HG03060 (cell line): ENCODE data around the gene RAD51B.

Experiments
- ATAC-seq: cut with Tn5 transposase; IDR thresholded peaks from one replicate; pipeline ENCODE4 v1.9.1; 2021; ENCODE audit warnings: low read depth, moderate number of reproducible peaks; ENCODE audit not compliant: unreplicated experiment

Gene RAD51B

DNA sequence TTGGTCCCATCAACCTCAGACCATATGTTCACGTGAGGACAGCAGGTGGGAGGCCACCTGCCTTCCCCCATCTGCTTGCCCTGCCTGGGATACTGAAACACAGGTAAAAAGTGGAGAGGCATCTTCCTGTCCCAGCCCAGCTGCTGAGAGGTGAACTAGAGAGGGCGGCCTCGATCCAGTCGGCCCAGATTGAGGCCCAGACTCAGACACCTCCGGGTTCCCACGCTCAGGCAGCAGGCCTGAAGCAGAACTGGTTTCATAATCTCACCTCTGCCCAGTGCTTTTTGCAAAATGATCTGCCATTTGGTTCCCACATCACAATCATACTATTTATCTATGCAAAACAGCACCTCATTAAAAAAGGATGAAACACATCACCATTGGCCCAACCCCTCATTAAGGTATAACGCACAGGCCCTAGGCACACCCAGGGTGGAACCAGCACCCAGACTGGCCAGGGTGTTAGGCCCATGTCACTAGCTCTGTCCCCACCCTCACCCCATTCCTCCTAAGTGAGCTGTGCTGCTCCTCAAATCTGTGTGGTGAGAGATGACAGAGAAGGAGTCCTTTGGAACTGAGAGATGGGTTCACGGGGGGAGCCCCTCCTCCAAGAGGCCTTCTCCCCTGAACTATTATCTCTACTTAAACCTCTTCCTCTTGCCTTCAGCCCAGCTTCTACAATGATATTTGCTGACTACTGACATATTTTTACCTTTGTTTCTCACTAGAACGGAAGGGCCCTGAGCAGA is 892.2 kb downstream of the RAD51B start:
- ATAC-seq: no peak

DNA sequence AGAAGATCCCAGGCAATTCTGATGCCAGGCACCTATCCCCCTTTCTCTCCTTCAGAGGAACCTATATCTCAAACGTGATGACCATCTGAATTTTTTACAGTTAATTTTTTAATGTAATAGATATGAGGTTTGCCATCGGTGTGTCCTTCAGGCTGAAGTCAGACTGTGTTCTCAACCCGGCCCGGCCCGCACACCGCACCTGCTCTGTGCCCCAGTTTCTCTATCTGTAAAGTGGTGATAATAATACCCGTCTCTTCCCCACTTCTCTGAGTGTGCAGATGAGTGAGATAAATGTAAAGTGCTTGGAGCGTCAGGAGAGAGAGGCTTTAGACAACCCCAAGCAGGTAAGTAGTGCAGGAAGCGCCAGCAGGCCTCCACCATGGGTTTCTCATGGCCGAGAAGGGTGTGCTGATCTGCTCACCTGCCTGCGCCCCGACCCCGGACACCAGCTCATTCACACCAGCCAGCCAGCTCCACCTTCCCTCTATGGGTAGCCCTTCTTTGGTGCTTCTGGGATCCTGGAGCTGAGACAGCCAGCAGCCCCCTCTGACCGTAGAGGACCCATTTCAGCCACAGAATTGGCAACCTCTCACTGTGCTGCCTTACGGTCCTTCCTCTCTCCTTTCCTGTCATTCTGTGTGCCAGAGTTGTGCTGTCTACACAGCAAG is 893.3 kb downstream of the RAD51B start:
- ATAC-seq: no peak

DNA sequence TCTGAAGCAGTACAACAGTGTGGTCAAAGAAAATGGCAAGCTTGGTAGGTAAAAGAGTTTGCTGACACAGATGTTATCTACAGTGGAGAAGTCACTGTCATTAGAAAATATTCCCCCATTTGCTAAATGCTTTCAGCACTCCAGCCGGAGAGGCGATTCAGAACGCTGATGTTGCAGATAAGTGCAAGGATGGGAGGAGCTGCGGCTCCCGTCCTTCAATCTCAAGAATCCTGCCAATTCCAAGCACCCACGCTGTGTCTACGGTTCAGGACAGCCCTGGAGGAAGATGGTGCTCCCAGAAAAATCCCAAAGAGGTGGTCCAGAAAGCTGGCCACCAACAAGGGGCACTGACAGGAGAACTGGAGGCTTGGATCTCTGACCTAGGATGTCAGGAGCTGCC is 894.2 kb downstream of the RAD51B start:
- ATAC-seq: no peak

DNA sequence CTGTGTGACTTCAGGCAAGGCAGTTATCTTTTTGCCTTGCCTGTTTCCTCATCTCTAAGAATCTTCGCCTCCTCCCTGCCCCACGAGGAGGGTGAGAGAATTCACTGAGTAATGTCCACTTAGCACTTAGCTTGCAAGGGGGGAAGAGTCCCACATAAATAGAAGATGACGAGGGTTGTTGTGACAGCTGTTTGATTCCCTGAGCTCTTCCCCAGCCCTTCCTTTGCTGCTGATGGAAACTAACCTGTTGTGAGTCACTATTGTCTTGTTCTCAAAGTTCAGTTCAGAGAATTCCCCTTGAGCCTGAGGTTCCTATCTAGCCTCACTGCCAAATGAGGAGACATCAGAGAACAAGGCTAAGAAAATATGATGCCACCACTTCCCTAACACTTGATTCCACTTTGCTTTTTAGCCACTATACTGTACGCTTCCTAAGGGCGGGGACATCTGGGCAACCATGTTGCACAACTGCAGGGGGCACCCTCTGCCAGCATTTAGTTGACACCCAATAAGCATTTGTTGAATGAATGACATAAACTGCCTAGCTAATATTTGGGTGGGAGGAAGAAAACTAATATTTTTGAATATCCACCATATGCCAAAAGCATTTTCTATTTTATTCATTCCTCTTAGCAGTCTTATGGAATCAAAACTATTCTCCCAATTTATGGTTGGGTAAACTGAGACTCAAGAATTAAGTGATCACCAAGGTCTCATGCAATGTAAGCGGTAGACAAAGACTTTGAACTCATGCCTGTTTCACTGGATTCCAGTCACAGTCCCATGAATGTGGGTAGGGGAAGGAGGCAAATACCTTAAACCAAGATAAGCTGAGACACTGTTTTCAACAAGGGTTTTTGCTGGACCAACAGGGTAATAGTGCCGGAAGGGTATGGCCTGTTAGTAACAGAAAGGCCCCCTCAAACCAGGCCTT is 895.7 kb downstream of the RAD51B start:
- no peak for ATAC-seq

DNA sequence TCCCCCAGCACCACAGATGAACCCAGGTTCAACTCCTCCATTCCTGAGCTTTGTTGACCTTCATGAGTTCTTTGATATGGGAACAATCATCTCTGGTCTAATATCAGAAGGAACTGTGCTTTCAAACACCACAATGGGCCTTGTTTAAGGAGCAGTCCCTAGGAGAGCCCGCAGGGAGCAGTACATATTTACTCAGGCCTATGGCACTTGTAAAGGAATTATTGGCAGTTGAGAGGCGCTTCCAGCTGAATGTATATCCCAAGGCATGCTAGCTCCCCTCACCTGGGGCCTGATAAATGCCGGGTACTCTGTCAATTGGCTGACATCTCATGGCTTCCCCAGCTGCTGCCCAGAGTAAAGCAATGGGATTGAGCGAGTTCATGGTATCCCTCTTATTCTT is 897.1 kb downstream of the RAD51B start:
- ATAC-seq: no peak

DNA sequence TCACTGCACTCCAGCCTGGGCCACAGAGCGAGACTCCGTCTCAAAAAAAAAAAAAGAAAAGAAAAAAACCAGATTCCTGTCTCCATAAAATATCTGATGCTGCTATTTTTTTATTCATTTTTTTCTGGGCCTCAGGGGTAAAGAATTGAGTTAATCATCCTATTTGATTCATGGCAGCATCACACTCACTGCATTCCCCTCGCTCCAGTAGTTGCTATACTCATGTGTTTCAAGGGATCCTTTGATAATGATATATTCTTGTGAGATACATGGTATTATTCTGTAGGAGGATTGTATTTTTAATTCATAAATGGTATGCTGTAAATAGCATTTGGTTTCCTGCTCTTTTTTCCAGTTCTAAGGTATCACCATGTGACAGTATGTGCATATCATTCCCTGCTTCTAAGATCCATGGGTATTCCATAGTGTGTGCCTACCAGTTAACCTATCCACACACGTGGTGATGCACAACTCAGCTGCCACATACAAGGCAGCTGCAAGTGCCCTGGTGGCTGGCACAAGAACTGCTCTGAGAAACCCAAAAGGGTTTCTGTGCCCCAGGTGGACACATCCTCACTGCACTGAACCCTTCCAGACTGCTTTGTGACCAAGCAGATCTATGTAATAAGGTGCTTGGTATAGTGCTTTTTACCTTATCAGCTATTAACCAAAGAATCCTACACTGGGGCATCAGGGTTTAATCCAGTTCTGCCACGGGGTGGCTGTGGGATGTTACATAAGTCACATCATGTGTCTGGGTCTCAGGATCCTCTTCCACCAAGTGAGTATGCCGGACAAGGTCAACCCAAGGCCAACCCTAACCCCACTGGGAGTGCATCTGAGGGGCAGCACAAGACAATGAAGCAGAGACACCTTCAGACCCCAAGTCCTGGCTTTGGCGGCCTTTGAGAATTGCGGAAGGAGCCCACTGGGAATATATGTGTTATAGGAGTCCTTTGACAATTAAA is 898.7 kb downstream of the RAD51B start:
- ATAC-seq: no peak

DNA sequence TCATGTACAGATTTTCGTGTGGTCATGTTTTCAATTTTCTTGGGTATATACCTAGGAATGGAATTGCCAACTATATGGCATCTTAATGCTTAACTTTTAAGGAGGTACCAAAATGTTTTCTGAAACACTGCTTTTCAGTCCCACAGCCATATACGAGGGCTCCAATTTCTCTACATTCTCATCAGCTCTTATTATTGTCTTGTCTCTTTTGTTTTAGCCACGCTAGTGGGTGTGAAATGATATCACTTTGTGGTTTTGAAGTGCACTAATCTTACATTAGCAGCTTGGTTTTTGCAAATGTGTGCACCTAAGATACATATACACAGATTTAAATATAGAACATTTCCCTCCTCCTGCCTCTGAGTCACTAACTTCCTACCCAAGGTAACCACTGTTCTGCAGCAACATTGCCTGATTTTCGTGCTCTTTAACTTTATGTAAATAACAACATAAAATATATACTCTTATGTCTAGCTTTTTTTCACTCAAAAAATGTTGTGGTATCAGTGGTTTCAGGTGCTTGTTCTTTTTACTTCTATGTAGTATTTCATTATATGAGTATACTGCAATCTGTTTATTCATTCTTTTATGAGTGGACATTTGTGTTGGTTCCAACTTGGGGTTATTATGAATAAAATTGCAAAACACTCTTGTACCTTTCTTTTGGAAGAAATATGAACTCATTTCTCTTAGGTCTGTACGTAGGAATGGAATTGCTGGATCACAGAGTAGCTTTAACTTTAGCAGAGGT is 900.2 kb downstream of the RAD51B start:
- ATAC-seq: no peak

DNA sequence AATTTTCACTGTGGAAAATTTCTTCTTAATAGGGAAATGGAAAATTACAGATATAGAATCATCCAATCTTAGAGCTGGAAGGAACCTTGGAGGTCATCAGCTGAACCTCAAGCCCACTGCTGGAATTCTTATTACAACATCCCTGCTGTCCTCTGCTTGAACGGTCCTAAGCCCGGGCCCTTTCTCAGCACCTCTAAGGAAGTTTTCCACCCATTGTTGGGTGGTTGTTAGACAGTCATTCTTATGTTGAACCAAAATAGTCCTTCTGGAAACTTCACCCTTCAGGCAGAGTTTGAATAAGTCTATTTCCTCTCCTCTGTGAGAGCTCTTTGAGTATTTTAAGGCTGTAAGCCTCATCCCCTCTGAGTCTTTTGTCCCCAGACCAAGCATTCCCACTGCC is 902.6 kb downstream of the RAD51B start:
- no peak for ATAC-seq

DNA sequence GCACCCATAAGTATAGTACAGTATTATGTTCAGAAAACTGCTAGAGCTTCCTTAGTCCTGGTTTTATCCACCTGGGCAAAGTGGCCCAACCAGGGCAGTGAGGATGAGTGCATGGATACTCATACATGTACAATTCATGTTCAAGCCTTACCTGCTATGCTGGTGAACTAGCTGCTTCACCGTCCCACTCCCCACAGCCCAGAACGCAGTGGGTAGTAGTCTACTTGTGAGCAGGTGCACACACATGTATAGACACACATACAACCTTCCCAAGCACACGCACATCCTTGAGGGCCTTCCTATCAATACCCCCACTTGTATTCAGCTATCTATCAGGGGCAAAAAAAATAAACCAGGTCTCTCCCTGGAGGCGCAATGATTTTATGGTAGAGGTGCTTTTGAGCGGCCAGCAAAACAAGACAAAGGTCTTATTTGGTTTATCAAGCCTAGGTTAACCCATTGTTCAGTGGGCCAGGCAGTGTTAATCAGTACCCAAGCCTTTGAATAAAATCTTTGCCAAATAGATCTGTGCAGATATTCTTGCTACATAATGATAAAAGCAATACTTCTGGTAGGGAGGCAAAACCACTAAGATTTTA is 903.5 kb downstream of the RAD51B start:
- no peak for ATAC-seq

DNA sequence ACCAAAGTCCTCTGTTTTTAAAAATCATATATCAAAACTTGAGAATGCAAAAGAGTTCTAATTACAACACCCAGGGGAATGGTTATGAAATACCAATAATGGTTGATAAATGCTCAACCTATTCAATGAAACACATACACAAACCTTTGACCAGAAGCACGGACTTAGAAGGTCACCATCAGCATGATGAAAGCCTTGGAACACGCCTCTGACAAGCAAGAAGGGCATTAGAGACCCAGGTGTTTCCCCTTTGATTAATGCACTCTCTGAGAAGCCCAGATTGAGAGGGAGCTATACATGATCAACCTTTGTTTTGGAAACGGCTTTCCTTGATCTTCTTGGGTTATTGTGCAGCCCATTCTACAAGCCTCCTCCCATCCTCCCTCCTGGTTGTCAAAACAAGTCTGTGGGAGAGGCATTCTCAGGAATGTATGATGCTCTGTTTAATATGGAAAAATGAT is 904.3 kb downstream of the RAD51B start:
- no peak for ATAC-seq

DNA sequence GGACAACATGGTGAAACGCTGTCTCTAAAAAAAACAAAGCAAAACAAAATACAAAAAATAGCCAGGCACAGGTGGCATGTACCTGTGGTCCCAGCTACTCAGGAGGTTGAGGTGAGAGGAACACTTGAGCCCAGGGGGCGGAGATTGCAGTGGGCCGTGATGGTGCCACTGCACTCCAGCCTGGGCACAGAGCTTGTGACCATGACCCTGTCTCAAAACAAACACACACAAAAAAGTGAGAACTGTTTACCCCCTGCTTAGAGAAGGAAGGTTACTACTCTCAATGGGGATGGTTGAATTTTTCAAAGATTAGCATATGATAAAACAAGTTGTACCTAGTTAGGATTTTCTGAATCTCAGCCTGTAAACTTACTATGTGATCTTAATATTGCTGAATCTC is 905.3 kb downstream of the RAD51B start:
- ATAC-seq: no peak

DNA sequence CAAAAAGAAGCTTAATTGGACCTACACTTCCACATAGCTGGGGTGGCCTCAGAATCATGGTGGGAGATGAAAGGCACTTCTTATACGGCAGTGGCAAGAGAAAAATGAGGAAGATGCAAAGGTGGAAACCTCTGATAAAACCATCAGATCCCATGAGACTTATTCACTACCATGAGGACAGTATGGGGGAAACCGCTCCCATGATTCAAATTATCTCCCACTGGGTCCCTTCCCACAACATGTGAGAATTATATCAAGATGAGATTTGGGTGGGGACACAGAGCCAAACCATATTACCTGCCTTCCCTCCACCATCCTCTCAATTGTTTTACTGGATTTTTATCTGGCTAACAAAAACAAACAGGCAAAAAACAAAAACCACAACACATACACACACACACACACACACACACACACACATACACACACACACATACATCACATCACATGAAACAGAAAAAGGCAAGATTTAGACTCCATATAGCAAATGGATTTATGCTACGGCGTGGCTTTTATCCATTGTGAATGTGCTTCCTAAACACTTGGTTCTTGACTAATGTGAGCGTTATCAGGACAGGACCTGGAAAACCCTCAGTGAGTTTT is 906.6 kb downstream of the RAD51B start:
- ATAC-seq: no peak

DNA sequence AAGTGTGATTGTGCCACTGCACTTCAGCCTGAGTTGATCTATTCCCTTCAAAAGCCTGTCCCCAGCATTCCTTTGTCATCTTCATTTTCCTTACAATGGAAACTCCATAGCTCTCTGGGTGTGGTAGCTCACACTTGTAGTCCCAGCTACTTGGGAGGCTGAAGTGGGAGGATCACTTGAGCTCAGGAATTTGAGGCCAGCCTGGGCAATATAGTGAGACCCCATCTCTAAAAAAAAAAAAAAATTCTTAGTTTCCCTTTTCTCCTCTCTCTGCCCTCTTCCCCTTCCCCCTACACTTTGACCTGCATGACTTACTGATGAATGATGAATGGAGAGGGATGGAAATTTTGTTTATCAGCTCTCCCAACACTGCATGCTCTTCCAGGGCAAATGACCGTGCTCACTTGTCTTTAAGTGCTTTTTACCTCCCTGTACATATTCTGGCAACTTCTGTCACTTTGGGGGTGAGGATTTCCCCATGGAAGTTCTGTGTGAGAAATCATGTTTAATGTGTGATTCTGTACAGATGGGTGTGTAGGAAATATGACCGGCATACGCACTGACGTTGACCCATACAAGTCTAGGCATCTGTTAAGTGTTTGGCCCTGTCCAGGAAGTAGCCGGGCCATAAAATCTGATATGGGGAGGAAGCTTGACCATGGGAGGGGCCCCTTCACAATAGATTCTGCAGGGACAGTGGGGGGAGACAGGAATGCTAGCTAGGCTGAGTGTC is 907.9 kb downstream of the RAD51B start:
- no peak for ATAC-seq

DNA sequence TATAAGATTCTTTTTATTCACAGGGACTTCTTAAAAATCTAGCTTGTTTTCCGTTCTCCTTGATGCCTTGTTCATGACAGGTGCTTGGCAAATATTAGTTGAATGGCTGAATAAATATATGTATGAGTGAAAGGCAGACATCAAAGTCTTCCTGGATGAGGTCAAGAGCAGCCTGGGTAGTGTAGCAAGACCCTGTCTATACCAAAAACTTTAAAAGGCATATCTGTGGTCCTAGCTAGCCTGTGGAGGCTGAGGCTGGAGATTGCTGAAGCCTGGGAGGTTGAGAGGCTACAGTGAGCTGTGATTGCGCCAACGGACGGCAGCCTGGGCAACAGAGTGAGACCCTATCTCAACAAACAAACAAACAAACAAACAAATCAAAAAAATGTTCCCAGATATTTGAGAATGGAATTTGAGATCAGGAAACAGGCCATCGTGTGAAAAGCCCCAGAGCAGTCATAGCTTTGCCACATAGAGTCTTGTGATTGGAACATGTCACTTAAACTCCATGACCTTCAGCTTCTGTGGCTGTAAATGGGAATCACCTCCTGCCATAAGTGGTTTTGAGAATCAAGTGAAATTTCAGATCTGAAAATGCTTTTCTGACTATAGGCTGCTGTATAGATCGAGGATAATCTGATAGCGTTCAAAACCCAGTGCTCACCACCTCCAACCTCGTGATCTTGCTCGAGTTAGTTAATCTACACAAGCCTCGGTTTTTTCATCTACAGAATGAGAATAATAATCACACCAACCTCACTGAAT is 908.9 kb downstream of the RAD51B start:
- no peak for ATAC-seq

DNA sequence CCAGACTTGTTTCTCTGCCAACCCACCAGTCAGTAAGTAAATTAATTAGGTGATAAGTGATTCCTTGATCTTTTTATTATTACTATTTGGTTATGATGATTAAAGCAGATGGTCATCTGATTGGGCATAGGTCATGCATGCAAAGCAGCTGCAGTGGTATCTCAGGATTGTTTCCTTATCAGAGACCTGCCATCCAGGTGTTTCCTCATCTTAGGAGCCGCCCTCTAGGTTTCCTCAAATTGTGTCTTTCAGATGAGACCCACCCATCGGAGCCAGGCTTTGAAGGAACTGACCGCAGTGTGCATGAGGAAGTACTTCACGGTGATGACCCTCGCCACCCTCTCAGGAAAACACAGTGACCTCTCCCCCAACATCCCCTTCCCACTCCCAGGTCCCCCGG is 910.0 kb downstream of the RAD51B start:
- no peak for ATAC-seq

DNA sequence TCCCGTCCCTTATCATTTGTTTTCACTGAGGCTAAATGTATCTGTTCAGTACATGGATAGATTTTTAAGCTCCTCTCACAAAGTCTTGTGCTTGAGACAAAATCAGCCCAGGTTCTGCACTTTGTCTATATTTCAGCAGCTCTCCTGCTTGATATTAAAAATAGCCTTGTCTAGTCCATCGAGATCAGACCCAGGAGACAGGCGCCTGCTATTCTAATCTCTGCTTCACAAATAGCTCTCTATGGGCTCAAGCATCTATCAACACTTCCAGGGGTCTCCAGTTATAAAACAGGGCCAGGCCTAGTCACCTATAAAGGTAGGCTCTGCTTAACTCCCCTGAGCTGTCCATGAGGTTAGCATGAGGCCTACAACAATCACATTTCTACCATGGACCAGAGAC is 910.8 kb downstream of the RAD51B start:
- ATAC-seq: no peak

DNA sequence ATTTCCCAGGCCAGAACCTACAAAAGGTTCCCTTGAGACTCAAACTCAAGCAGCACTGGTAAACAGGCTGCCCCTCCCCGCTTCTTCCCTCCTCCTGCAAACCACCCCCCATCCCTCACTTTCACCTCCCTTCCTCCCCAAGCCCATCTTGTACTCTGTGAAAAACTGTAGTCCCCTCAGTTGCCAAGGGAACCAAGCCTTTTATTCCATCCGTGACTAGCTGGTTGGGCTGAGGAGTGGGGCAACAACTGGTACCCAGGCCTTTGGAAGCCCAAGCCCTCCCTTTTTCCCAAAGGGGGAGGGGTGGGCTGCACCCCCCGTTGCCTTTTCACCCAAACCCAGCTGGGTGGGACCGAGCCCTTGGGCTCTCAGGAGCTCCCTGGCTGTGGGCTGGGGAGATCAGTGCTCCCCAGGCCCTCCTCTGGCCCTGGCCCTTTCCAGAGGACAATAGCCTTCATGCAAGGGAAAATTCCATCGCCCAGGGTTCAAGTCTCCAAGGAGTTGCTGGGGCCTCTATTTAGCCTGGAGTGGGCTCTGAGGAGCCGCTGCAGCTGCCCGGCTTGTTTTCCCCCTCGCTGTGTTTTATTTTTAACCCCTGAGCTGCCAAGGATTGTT is 911.3 kb downstream of the RAD51B start:
- ATAC-seq: no peak
